ENCODE results near the gene SAMD11.
"Not testable (repeated sequence)": the region's sequence is repeated elsewhere in the genome, so short reads cannot be mapped to it uniquely, and the experiment has no call there.

The SAMD11 gene

GRCh38 chr1:980137-980571 is 56.4 kb downstream of the SAMD11 start:
- DNase-seq = no peak

- no peak for DNase-seq
Observed at GRCh38 chr1:980602-981395, 57.1 kb downstream of the SAMD11 start.

GRCh38 chr1:981491-981954 is 57.8 kb downstream of the SAMD11 start:
- no peak for DNase-seq

- no peak for DNase-seq
Observed at GRCh38 chr1:981955-982558, 58.3 kb downstream of the SAMD11 start, which contains the start of gene PERM1. Gene PERM1 (minus strand): TSS chr1:982093. CDS start chr1:981029, 1,064 bp downstream.

GRCh38 chr1:982765-983436 is 59.2 kb downstream of the SAMD11 start:
- DNase-seq = no peak

GRCh38 chr1:983798-984475 is 60.2 kb downstream of the SAMD11 start:
- DNase-seq = peak in 1 of 2 experiments; percentile 9

- no peak for DNase-seq
Observed at GRCh38 chr1:984476-984814, 60.7 kb downstream of the SAMD11 start.

- no peak for DNase-seq
Observed at GRCh38 chr1:985126-985525, 61.4 kb downstream of the SAMD11 start.

- DNase-seq = not testable (repeated sequence)
Observed at GRCh38 chr1:988061-988460, 64.3 kb downstream of the SAMD11 start.

GRCh38 chr1:991275-991674 is 67.6 kb downstream of the SAMD11 start:
- DNase-seq = not testable (repeated sequence)

- DNase-seq = no peak
Observed at GRCh38 chr1:991895-992294, 68.2 kb downstream of the SAMD11 start.

- DNase-seq = no peak
Observed at GRCh38 chr1:992362-992761, 68.6 kb downstream of the SAMD11 start.

- no peak for DNase-seq
Observed at GRCh38 chr1:993379-993995, 69.8 kb downstream of the SAMD11 start.
